ENCODE data around the gene YPEL2.
"Not testable (repeated sequence)": the region's sequence is repeated elsewhere in the genome, so short reads cannot be mapped to it uniquely, and the experiment has no call there.

Gene YPEL2

GRCh38 chr17:59377410-59377809, 46.0 kb downstream of the YPEL2 start:
- no peak for DNase-seq (ENCODE audit: low read depth in 2 of 2)

GRCh38 chr17:59378675-59379074, 47.2 kb downstream of the YPEL2 start:
- no peak for DNase-seq (ENCODE audit: low read depth in 2 of 2)

- no peak for DNase-seq (ENCODE audit: low read depth in 2 of 2)
These were observed 49.0 kb downstream of the YPEL2 start for GRCh38 chr17:59380474-59380873.

GRCh38 chr17:59381716-59382570, 50.5 kb downstream of the YPEL2 start:
- no peak for DNase-seq (ENCODE audit: low read depth in 2 of 2)

- no peak for DNase-seq (ENCODE audit: low read depth in 2 of 2)
These were observed 52.4 kb downstream of the YPEL2 start for GRCh38 chr17:59383893-59384292.

GRCh38 chr17:59387351-59388068, 56.1 kb downstream of the YPEL2 start:
- no peak for DNase-seq (ENCODE audit: low read depth in 2 of 2)

GRCh38 chr17:59388069-59388556, 56.7 kb downstream of the YPEL2 start:
- DNase-seq (ENCODE audit: low read depth in 2 of 2) = no peak

GRCh38 chr17:59389066-59389465, 57.6 kb downstream of the YPEL2 start:
- no peak for DNase-seq (ENCODE audit: low read depth in 2 of 2)

GRCh38 chr17:59391021-59391420, 59.6 kb downstream of the YPEL2 start:
- no peak for DNase-seq (ENCODE audit: low read depth in 2 of 2)

- DNase-seq (ENCODE audit: low read depth in 2 of 2) = no peak
These were observed 61.7 kb downstream of the YPEL2 start for GRCh38 chr17:59392973-59393679.

GRCh38 chr17:59393742-59394410, 62.4 kb downstream of the YPEL2 start:
- not testable (repeated sequence) for DNase-seq (ENCODE audit: low read depth in 2 of 2)

GRCh38 chr17:59396134-59396826, 64.8 kb downstream of the YPEL2 start:
- no peak for DNase-seq (ENCODE audit: low read depth in 2 of 2)

- no peak for DNase-seq (ENCODE audit: low read depth in 2 of 2)
These were observed 66.0 kb downstream of the YPEL2 start for GRCh38 chr17:59397316-59398073.

- DNase-seq (ENCODE audit: low read depth in 2 of 2) = no peak
These were observed 68.5 kb downstream of the YPEL2 start for GRCh38 chr17:59399914-59400313.

GRCh38 chr17:59400858-59401257, 69.4 kb downstream of the YPEL2 start:
- DNase-seq (ENCODE audit: low read depth in 2 of 2) = no peak

- no peak for DNase-seq (ENCODE audit: low read depth in 2 of 2)
These were observed 69.8 kb downstream of the YPEL2 start for GRCh38 chr17:59401274-59401673.

GRCh38 chr17:59401725-59402124, 70.3 kb downstream of the YPEL2 start:
- no peak for DNase-seq (ENCODE audit: low read depth in 2 of 2)

GRCh38 chr17:59402760-59403159, 71.3 kb downstream of the YPEL2 start:
- no peak for DNase-seq (ENCODE audit: low read depth in 2 of 2)

- DNase-seq (ENCODE audit: low read depth in 2 of 2) = no peak
These were observed 73.0 kb downstream of the YPEL2 start for GRCh38 chr17:59404471-59404870.

GRCh38 chr17:59405944-59406705, 74.7 kb downstream of the YPEL2 start:
- no peak for DNase-seq (ENCODE audit: low read depth in 2 of 2)
